Ectodermal cell (in vitro differentiated cells): ENCODE data around the gene MYO9B.

Source experiments
- H3K27ac ChIP-seq: 2 replicates; pipeline ENCODE4 v1.7.0; 2013; ENCODE audit warnings: mild to moderate bottlenecking, low read depth, low read length; ENCODE audit not compliant: insufficient read depth, poor library complexity, severe bottlenecking
- H3K27me3 ChIP-seq: 2 replicates; pipeline ENCODE4 v1.7.0; 2013; ENCODE audit warnings: mild to moderate bottlenecking, low read length; ENCODE audit not compliant: insufficient read depth, control insufficient read depth, poor library complexity, severe bottlenecking
- H3K36me3 ChIP-seq: one replicate; pipeline ENCODE4 v1.7.0; 2013; ENCODE audit warnings: low read length; ENCODE audit not compliant: control insufficient read depth, insufficient read depth
- H3K4me1 ChIP-seq: one replicate; pipeline ENCODE4 v1.7.0; 2013; ENCODE audit warnings: low read length; ENCODE audit not compliant: control insufficient read depth, insufficient read depth
- H3K4me3 ChIP-seq: 2 replicates; pipeline ENCODE4 v1.7.0; 2013; ENCODE audit warnings: low read depth, low read length, control low read depth; ENCODE audit not compliant: insufficient read depth
- H3K9me3 ChIP-seq: 2 replicates; pipeline ENCODE4 v1.7.0; 2013; ENCODE audit warnings: mild to moderate bottlenecking, low read length, moderate library complexity; ENCODE audit not compliant: control insufficient read depth
- WGBS, 2 experiments: methylation state at CpG; one replicate each; pipeline ENCODE4 v1.1.7; 2013; ENCODE audit warnings: missing lambda C conversion rate in 2 of 2; 5-methylcytosine and 5-hydroxymethylcytosine counted together

The MYO9B gene

DNA sequence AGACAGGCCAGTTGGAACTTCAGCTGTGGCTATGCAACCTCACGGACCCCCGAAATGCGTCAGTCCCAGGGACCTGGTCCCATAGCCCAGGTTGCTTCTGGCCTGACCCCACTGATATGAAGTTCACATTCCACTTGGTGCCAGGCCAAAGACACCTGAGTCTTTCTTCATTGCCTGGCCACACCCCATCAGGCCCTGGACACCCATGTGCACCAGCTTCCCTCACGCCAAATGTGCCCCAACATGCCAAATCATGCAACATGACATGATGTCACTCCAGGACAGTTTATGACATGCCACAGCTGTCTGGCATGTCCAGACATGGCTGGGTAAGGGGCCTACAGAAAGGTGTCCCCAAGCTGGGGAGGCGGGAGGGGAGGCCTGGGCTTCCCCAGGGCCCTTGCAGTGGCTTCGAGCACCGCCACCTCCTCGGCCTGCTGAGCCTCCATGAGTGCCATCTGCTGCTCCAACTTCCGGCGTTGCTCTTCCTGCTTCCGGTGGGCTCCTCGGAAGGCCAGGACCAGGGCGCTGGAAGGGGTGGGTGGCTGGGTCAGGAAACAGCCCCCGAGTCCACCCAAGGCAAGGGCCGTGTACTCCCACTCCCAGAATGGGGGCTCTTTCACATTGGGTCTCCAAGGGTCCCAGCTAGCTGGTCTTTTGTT lies 174.4 kb downstream of the MYO9B start:
- WGBS, 2 experiments, result 92 to 94% methylated on average over 15 of the region's 15 CpGs

GRCh38 chr19:17254636-17255035 lies 179.1 kb downstream of the MYO9B start:
- H3K4me3 ChIP-seq, result no peak overlapping the region
- no peaks in the 10 kb centered on the region for H3K27me3 ChIP-seq
- H3K4me1 ChIP-seq, result no peaks in the 10 kb centered on the region
- WGBS, 2 experiments, result 91% methylated on average over 10 of the region's 10 CpGs
- H3K36me3 ChIP-seq, result no peaks in the 10 kb centered on the region
- no peaks in the 10 kb centered on the region for H3K9me3 ChIP-seq
- no peak overlapping the region for H3K27ac ChIP-seq

More for the DNA sequence above, 174.4 kb downstream of the MYO9B start:
- Histone ChIP-seq H3K36me3 (no peaks in the 10 kb centered on the region), H3K4me1 (peaks cover 20% of the 10 kb centered on the region), H3K9me3 (no peaks in the 10 kb centered on the region), H3K4me3 (no peak overlapping the region), H3K27me3 (no peaks in the 10 kb centered on the region), H3K27ac (no peak overlapping the region)

DNA sequence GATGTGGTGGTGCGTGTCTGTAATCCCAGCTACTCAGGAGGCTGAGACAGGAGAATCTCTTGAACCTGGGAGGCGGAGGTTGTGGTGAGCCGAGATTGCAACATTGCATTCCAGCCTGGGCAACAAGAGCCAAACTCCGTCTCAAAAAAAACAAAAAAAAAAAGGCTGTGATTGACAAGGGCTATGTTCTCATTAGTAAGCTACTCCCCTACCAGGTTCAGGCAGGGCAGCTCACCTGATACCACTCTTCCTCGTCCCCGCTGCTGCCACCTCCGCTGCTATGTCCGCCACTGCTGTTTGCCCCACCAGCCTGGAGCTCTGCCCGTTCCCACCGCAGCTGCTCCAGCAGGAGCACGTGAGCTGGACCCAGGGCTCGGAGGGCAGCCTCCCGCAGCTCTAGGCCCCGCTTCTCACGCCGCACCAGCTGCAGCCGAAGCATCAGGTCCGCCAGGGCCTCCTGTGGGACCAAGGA lies 179.6 kb downstream of the MYO9B start:
- Histone ChIP-seq H3K27ac (no peak overlapping the region), H3K36me3 (no peaks in the 10 kb centered on the region), H3K9me3 (no peaks in the 10 kb centered on the region), H3K27me3 (no peaks in the 10 kb centered on the region), H3K4me1 (no peaks in the 10 kb centered on the region), H3K4me3 (no peak overlapping the region)
- 88 to 90% methylated on average over 18 of the region's 18 CpGs for WGBS, 2 experiments

GRCh38 chr19:17256130-17256529 lies 180.6 kb downstream of the MYO9B start:
- no peak overlapping the region for H3K27ac ChIP-seq
- H3K4me3 ChIP-seq, result no peak overlapping the region
- no peaks in the 10 kb centered on the region for H3K4me1 ChIP-seq
- no peaks in the 10 kb centered on the region for H3K27me3 ChIP-seq
- no peaks in the 10 kb centered on the region for H3K36me3 ChIP-seq
- 88 to 89% methylated on average over 3 of the region's 3 CpGs for WGBS, 2 experiments
- no peaks in the 10 kb centered on the region for H3K9me3 ChIP-seq

DNA sequence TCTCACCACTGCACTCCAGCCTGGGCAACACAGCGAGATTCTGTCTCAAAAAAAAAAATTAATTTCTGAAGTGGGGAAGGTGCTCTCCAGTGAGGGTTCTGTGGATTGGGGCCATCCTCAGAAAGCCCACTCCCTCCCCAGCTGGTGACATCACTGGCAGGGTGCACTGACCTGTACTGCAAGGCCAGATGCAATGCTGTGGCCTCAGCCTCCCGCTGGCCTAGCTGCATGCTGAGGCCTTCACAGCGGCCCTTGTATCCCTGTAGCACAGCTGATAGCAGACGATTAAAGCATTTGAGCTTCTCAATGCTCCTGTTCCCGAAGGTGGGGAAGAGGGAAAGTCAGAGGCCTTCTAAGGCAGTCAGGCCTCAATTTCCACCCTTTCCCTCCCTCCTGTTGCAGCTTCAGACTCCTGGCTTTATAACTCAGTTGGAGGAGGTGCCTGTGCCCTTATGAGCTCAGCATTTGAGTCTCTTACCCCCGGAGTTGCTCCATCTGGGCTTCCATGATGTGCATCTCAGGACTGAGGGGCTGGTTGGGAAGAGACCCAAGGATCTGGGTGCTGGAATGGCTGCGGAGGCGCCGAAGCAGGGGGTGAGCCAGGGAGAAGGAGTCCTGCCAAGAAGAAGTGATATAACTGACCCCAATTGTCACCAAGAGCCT lies 183.7 kb downstream of the MYO9B start:
- H3K4me3 ChIP-seq, result no peak overlapping the region
- no peaks in the 10 kb centered on the region for H3K36me3 ChIP-seq
- H3K4me1 ChIP-seq, result no peaks in the 10 kb centered on the region
- no peak overlapping the region for H3K27ac ChIP-seq
- no peaks in the 10 kb centered on the region for H3K9me3 ChIP-seq
- WGBS, 2 experiments, result 93 to 94% methylated on average over 9 of the region's 9 CpGs
- no peaks in the 10 kb centered on the region for H3K27me3 ChIP-seq

DNA sequence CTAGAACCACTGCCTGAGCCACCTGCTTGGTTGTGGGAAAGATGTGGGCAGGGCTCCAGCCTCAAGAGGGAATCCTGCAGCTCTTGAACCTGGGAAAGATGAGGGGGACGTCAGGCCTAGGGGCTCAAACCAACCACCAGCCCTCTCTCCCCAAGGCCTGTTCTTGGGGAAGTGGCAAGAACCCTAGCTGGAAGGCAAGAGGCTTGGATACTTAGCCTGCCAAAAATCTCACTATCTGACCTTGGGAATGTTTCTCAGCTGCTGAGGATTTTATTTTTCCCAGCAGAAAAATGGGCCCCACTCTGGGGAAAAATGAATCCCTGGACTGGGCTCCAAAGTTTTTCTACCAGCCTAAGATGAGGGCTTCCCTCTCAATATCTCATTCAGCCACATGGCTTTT lies 184.4 kb downstream of the MYO9B start:
- Histone ChIP-seq H3K4me1 (no peaks in the 10 kb centered on the region), H3K27ac (no peak overlapping the region), H3K36me3 (no peaks in the 10 kb centered on the region), H3K9me3 (no peaks in the 10 kb centered on the region), H3K4me3 (no peak overlapping the region), H3K27me3 (no peaks in the 10 kb centered on the region)
- WGBS, 2 experiments, result 70 to 86% methylated on average over 1 of the region's 1 CpG

- WGBS, 2 experiments, result 19 to 22% methylated on average over 15 of the region's 15 CpGs
- no peaks in the 10 kb centered on the region for H3K9me3 ChIP-seq
- no peak overlapping the region for H3K4me3 ChIP-seq
- no peaks in the 10 kb centered on the region for H3K27me3 ChIP-seq
- no peaks in the 10 kb centered on the region for H3K4me1 ChIP-seq
- no peak overlapping the region for H3K27ac ChIP-seq
- H3K36me3 ChIP-seq, result no peaks in the 10 kb centered on the region
Measured at GRCh38 chr19:17260842-17261325, 185.3 kb downstream of the MYO9B start.

DNA sequence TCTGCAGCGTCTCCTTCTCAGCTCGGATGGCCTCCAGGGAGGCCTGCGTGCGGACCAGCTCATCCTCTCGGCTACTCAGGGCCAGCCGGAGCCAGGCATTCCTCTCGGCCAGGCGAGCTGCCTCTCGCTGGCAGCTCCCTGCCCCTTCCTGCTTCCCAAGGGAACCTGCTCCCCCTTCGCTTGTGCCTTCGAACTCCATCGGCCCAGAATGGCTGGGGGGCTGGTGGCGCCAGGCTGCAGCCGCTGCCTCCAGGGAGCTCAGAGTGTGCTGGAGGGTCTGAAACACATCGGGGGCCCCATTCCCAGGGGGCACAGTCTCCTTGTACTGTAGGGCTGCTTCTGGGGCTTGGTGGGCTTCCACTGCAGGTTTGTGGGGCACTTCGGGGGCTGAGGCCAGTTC lies 187.0 kb downstream of the MYO9B start:
- H3K27me3 ChIP-seq, result no peaks in the 10 kb centered on the region
- no peaks in the 10 kb centered on the region for H3K36me3 ChIP-seq
- no peaks in the 10 kb centered on the region for H3K9me3 ChIP-seq
- no peaks in the 10 kb centered on the region for H3K4me1 ChIP-seq
- H3K27ac ChIP-seq, result no peak overlapping the region
- 85 to 89% methylated on average over 16 of the region's 16 CpGs for WGBS, 2 experiments
- H3K4me3 ChIP-seq, result no peak overlapping the region
